Placental epithelial cell (primary cell): ENCODE results near the gene P2RX3. TPM values are rescaled to one million over a fixed set of nuclear protein-coding genes. Genes with fewer than 3 reads are reported as not detected.

Experiments
- total RNA-seq: library from RNA; depleted of rRNA; stranded (reverse); fragments of >200 nt; gene quantifications from 2 replicates; pipeline ENCODE4 v1.2.3, GENCODE V29; 2012

The P2RX3 gene
- not detected in 2 replicates for total RNA-seq

DNA sequence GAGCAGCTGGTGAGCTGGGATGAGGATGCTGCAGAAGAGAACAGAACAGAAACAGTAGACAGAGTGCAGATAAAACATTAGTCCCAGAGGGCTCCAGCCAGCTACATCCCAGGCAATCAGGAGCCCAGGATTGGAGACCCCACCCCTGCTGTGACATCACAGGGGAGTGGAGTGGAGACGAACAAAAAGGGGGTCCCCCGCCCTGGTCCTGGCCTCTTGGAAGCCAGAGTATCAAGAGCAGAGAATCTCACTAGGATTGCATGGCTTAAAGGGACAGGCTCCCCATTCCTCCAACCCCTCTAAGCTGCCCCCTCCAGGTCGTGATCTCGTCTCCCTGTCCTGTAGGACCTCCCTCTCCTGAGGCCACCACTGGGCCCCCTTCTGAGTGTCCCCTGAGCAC, at the start of gene P2RX3:
Gene P2RX3, plus strand, starts transcription at position 211 of the 400 bp plus-strand sequence. CDS start 199 bp downstream, outside the sequence.

DNA sequence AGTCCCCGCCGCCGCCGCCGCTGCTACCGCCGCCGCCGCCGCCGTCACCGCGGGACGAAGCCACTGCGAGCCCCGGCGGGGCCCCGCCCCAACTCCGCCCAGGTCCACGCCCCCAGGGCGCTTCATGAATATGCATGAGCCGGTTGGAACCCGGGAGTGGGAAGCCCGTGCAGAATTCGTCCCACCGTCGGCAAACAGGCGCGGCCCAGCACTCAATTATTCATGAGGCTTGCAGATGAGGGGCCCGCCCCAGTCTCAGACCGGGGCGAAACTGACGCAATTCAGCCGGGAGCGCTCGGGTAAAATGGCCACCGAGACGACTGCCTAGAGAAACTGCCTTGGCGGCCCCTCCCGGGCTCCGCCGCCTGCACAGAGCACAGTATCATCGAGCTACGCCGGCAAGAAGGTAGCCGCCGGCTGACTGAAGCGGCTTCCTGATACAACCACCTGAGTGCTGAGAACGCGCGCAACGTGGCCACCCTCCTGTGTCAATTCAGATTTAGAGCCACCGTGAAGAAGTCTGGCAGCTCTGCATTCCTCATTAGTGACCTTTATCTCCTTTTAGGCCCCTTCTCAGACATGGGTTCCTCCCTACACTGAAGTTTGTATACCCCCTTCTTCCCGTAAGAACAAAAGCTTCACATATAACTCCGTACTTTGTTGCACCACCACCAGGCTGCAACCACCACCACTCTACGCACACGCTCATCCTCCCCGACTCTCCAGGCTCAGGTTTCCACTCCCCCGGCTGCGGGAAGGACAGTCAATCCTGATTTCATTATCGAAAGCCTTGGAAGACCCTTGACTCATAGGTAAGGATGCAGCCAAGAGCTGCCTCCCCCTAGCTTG, 13.0 kb upstream of the P2RX3 start, which contains the start of gene TNKS1BP1:
Gene TNKS1BP1, minus strand, starts transcription at position 67 of the 849 bp plus-strand sequence. CDS start 3,067 bp downstream, outside the sequence.

DNA sequence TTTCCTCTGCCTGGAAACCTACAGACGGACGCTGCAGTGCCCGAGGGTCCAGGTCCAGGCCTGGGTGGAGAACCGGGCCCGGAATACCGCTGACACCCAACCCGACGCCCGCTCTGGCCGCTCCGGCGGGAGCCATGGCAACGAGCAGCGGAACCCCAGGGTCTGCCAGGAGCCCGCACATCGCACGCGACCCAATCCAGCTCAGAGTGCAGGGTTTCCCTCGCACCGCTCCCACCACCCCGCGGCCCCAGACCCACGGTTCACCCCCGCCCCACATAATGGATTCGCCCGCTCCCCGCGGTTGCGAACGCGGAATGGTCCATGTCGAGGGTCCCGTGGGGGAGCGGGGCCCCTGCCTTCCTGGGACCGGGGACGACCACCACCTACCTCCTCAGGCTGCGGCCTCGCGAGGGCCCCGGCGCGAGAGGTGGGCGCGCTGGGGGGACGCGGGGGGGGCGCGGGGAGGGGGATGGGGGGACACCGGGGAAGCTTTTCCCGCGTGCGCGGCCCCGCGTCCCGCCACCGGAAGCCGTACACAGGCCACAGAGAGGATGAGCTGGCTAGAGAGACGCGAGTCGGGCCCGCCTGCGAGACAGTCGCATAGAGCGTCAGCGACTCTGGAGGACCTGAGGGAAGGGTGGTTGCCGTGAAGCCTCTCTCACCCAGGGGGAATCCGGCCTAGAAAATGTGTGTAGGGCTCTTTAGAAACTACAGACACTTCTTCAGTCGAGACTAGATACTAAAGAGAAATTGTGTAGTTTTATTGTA, 2.6 kb upstream of the P2RX3 start, which contains the start of gene SSRP1:
Gene SSRP1, minus strand, starts transcription at position 550 of the 768 bp plus-strand sequence. CDS start 771 bp downstream, outside the sequence.

DNA sequence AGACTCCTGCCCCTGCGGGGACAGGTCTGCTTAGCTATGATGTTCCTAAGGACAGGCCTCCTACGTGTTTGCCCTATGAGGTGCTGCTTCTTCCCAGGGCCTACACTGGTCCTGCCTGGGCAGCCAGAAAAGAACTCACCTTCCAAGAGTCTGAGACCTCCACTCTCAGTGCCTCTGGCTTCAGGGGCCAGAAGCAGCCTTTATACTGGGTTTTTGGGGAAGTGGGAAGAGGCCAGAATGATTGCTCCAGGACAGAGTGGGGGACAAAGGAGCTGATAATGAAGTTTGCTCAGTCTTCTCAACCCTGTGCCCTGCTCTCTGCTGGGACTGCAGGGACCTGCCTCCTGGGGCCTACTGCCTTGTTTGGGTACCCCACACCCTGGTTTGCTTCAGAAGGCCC, 42.8 kb downstream of the P2RX3 start, which contains the start of gene PRG3:
Gene PRG3, minus strand, starts transcription at position 176 of the 400 bp plus-strand sequence. CDS start 442 bp downstream, outside the sequence.

DNA sequence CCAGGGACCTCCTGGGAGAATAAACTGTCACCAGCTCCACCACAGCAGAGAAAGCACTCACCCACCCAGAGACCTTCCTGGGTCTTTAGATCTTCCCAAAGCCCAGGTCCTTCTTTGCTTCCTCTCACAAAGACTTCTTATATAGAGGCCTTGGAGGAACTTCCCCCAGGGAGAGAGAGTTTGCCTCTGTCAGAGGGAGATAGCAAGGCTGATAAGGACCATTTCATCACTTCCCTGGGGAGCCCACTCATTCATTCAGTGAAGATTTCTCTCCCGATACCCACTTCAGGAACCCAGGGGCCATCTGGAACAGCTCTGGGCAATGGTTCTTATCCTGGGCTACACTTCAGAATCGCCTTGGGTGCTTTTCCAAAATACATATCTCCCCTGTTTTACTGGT, 52.4 kb downstream of the P2RX3 start, which contains the start of gene PRG2:
Gene PRG2, minus strand, starts transcription at position 116 of the 400 bp plus-strand sequence. CDS start 706 bp downstream, outside the sequence.

Other genes with a start within 250 kb of the P2RX3 start
- not detected in 2 replicates for gene LRRC55, start 156.4 kb upstream of the P2RX3 start, total RNA-seq
- gene APLNR, start 101.1 kb upstream of the P2RX3 start, total RNA-seq = not detected in 2 replicates
- gene TNKS1BP1, start 13.4 kb upstream of the P2RX3 start, total RNA-seq = 138 and 190 TPM in 2 replicates
- gene SSRP1, start 2.5 kb upstream of the P2RX3 start, total RNA-seq = 48.3 and 76.0 TPM in 2 replicates
- not detected in 2 replicates for gene PRG3, start 42.8 kb downstream of the P2RX3 start, total RNA-seq
- not detected in 2 replicates for gene PRG2, start 52.3 kb downstream of the P2RX3 start, total RNA-seq
- gene SLC43A3, start 88.8 kb downstream of the P2RX3 start, total RNA-seq = 5.9 and 6.2 TPM in 2 replicates
- gene RTN4RL2, start 122.2 kb downstream of the P2RX3 start, total RNA-seq = 0.22 TPM in 1 of 2 replicates, not detected in the other
- 1.2 and 1.6 TPM in 2 replicates for gene SLC43A1, start 177.3 kb downstream of the P2RX3 start, total RNA-seq
- gene TIMM10, start 192.4 kb downstream of the P2RX3 start, total RNA-seq = 16.8 and 19.6 TPM in 2 replicates
- gene SMTNL1, start 199.2 kb downstream of the P2RX3 start, total RNA-seq = not detected in 2 replicates
- gene UBE2L6, start 229.3 kb downstream of the P2RX3 start, total RNA-seq = 0.33 and 3.1 TPM in 2 replicates